GM18868 (cell line): Measurements from ENCODE around the gene EFCAB10.
"Not testable (repeated sequence)": the region's sequence is repeated elsewhere in the genome, so short reads cannot be mapped to it uniquely, and the experiment has no call there.

Experiments
- ATAC-seq: cut with Tn5 transposase; IDR thresholded peaks from one replicate; pipeline ENCODE4 v1.9.1; 2021; ENCODE audit warnings: mild to moderate bottlenecking, moderate library complexity; ENCODE audit not compliant: unreplicated experiment

Gene EFCAB10

GRCh38 chr7:105531792-105532671 lies 49.3 kb downstream of the EFCAB10 start, which contains the start of gene RINT1:
RINT1 (plus strand) TSS chr7:105532201; CDS start chr7:105532316, 115 bp downstream.
- peak; percentile 93 for ATAC-seq

- no peak for ATAC-seq
Measured at GRCh38 chr7:105530546-105530945, 50.7 kb downstream of the EFCAB10 start.

- ATAC-seq = no peak
Measured at GRCh38 chr7:105530126-105530525, 51.2 kb downstream of the EFCAB10 start.

DNA sequence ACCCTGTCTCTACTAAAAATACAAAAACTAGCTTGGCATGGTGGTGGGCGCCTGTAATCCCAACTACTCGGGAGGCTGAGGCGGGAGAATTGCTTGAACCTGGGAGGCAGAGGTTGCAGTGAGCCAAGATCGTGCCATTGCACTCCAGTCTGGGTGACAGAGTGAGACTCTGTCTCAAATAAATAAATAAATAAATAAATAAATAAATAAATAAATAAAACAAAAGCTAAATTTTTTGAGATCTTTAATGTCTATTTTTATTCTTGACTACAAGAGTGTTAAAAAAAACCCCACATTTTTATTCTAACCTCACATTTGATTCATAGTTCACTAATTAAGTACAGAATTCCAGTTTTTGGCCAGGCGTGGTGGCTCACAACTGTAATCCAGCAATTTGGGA lies 53.6 kb downstream of the EFCAB10 start:
- ATAC-seq = not testable (repeated sequence)

GRCh38 chr7:105524840-105525239 lies 56.5 kb downstream of the EFCAB10 start:
- no peak for ATAC-seq

- ATAC-seq = not testable (repeated sequence)
Measured at GRCh38 chr7:105524423-105524822, 56.9 kb downstream of the EFCAB10 start.

GRCh38 chr7:105521717-105522463 lies 59.4 kb downstream of the EFCAB10 start, which contains the start of gene PUS7:
PUS7 (minus strand) TSS chr7:105522271; CDS start chr7:105508512, 13,759 bp downstream.
- ATAC-seq = peak; percentile 86

DNA sequence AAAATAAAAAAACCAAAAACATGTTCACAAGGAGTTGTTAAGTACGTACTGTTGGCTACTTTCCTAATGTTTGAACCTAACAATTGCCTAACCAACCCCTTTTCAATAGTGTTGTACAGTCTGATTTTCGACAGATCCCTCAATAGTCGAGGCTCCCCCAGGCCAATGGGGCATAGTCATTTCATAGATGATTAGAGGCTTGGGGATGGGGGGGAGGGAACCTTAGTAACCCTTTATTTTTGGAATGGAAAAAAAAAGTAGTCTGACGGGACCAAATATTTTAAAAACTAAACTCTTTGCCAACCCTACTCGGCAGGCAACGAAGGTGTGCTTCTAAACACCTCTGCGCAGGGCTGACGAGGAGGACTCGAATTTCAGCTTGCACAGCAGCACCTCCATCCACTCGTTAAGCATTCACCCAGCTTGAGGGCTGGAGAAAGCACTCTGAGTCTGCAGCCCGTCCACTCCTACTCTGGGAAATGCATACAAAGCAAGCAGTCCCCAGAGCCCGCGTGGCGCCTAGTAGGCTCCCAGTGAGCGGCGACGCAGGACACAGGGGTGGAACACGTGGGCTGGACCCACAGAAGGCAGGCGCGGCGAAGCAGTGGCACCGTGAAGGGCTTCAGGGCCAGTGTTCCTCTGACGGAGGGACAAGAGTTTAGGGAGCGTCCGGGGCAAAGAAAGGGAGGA lies 60.1 kb downstream of the EFCAB10 start:
- peak; percentile 37 for ATAC-seq

GRCh38 chr7:105520620-105521019 lies 60.7 kb downstream of the EFCAB10 start:
- not testable (repeated sequence) for ATAC-seq

DNA sequence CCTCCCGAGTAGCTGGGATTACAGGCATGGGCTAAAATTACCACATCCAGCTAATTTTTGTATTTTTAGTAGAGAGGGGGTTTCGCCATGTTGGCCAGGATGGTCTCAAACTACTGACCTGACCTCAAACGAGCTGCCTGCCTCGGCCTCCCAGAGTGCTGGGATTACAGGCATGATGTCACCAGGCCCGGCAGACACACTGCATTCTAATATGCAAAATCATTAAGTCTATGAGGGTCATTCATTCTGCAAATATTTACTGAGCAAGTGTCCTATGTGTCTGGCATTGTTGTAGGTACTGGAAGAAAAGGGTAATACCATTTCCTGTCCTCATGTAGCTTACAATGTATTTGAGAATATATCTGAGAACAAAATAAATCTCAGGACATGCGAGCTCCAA lies 61.9 kb downstream of the EFCAB10 start:
- ATAC-seq = no peak

- not testable (repeated sequence) for ATAC-seq
Measured at GRCh38 chr7:105515610-105516009, 65.7 kb downstream of the EFCAB10 start.
